Nephron (organoid): ENCODE data around the gene ZNF697.
"Not testable (repeated sequence)": the region's sequence is repeated elsewhere in the genome, so short reads cannot be mapped to it uniquely, and the experiment has no call there.

ENCODE experiments used
- H3K27ac Mint-ChIP-seq, 3 experiments: 2 replicates each; pipeline ENCODE4 v1.8.0; 2020; ENCODE audit warnings: mixed read lengths in 3 of 3, mild to moderate bottlenecking in 2 of 3, moderate library complexity in 1 of 3
- H3K27me3 Mint-ChIP-seq: 2 replicates; pipeline ENCODE4 v1.8.0; 2021; ENCODE audit warnings: low read depth, mild to moderate bottlenecking, moderate library complexity, mixed read lengths
- H3K36me3 Mint-ChIP-seq: 2 replicates; pipeline ENCODE4 v1.8.0; 2020; ENCODE audit warnings: low read depth, mixed read lengths
- H3K4me1 Mint-ChIP-seq: 2 replicates; pipeline ENCODE4 v1.8.0; 2020; ENCODE audit warnings: mixed read lengths
- H3K4me3 Mint-ChIP-seq, 3 experiments: 2 replicates each; pipeline ENCODE4 v1.8.0; 2020; ENCODE audit warnings: mild to moderate bottlenecking in 3 of 3, mixed read lengths in 3 of 3, moderate library complexity in 2 of 3
- H3K9me3 Mint-ChIP-seq: 2 replicates; pipeline ENCODE4 v1.8.0; 2020; ENCODE audit warnings: mixed read lengths
- TF ChIP-seq, protein P1 (sequence below), 3 experiments: fragments of 200-600 bp; sonication (generic); IDR thresholded peaks; one replicate each; pipeline ENCODE4 v1.5.0; 2021; ENCODE audit warnings: antibody characterized with exemption in 3 of 3; ENCODE audit not compliant: unreplicated experiment in 3 of 3

ZNF697 gene

DNA sequence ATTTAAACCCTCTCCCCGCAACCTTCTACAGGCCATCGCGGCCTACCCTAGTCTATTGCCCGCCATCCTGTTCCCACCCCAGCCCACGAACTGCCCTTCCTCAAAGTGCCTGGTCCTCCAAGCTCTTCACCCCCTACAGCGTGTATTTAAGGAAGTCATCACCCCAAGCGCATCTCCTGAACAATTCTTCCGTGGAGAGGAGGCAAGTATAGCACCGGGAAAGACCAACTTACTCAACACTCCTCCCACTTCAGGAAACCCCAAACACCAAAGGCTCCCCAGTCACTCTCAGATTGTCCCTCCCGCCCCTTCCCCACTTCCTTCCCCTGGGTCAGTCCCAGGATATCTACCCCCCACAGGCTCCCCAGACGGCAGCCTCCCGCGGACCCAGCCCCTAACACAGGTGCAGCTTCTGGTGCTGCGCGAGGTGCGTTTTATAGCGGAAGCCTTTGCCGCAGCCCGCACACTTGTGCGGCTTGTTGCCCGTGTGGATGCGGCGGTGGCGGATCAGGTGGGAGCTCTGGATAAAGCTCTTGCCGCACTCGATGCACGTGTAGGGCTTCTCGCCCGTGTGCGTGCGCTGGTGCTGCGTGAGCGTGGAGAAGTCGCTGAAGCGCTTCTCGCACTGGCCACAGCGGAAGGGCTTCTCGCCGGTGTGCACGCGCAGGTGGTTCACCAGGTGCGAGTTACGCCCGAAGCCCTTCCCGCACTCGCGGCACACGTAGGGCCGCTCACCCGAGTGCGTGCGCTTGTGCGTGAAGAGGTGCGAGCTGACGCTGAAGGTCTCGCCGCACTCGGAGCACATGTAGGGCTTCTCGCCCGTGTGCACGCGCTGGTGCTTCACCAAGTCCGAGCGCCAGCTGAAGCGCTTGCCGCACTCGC lies 25.5 kb downstream of the ZNF697 start:
- peak overlapping the region; percentile 14 to 72 (median 32) for H3K27ac Mint-ChIP-seq
- H3K9me3 Mint-ChIP-seq: no peaks in the 10 kb centered on the region
- peaks cover 65% of the 10 kb centered on the region for H3K4me1 Mint-ChIP-seq
- TF ChIP-seq, protein P1, sequence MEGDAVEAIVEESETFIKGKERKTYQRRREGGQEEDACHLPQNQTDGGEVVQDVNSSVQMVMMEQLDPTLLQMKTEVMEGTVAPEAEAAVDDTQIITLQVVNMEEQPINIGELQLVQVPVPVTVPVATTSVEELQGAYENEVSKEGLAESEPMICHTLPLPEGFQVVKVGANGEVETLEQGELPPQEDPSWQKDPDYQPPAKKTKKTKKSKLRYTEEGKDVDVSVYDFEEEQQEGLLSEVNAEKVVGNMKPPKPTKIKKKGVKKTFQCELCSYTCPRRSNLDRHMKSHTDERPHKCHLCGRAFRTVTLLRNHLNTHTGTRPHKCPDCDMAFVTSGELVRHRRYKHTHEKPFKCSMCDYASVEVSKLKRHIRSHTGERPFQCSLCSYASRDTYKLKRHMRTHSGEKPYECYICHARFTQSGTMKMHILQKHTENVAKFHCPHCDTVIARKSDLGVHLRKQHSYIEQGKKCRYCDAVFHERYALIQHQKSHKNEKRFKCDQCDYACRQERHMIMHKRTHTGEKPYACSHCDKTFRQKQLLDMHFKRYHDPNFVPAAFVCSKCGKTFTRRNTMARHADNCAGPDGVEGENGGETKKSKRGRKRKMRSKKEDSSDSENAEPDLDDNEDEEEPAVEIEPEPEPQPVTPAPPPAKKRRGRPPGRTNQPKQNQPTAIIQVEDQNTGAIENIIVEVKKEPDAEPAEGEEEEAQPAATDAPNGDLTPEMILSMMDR (IDR thresholded peaks at IDR 0.05; ENCODE audit: unreplicated experiment in 3 of 3): no peak
- H3K36me3 Mint-ChIP-seq: peaks cover 68% of the 10 kb centered on the region
- no peak overlapping the region for H3K4me3 Mint-ChIP-seq
- no peaks in the 10 kb centered on the region for H3K27me3 Mint-ChIP-seq

DNA sequence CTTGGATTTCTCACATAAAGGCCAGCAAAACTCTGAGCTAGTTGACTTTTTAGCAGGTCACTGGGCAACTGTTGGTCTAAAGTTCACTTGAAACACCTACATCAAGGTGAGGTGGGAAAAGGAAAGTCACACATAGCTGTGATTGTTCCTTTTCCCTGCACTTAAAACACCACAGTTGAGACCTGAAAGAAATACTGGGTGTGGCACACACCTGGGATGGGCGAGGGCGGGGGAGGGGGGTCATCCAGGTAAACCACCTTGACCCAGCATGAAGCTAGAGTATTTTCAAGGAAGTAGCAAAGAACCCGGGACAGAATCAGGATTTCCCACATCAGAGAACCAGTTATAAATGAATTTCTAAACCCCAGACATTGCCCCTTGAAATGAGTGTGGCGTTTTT lies 26.4 kb downstream of the ZNF697 start:
- H3K4me3 Mint-ChIP-seq: no peak overlapping the region
- H3K4me1 Mint-ChIP-seq: peaks cover 65% of the 10 kb centered on the region

DNA sequence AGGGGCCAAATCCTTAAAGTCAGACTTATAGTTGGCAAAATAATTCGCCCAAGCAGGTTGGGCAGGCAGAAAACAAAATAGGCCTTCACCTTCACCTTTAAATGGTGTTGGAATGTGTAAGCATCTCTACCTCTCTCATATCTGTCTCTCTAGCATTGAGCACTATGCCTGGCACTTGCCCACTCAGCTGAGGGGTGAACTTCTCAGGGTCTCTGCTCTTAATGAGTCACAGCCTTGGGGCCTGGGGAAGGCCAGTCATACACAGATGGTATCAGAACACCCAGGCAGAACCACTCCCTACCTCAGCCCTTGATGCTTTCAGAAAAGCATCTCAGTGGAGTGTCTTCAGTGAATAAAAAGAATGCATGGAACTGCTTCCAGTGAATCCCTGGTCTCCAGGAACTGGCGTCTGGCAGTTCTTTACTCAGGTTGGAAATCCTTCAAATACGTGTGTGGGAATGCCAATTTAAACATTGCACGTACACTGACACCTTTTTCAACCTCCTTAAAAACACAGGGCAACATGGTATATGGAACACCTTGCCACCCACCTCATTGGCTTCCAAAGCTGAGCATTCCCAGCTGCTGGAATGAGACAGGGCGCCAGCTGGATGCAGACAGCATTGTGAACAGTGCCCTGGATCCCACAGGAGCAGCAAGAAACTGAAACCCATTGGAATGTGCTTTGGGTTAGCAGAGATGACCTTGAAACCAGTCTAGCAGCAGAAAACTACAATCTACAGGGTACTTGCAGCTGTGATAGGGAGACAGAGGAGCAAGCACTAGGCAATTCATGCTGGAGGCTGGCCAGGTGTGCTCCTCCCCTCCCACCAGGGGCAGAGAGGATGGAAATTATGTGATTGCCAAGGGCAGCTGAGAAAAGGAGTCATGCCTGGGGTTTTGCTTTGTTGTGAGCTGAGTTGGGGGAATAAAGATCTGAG lies 30.0 kb downstream of the ZNF697 start:
- Mint-ChIP-seq H3K4me1 (peaks cover 55% of the 10 kb centered on the region), H3K9me3 (no peaks in the 10 kb centered on the region), H3K4me3 (peak overlapping the region in 1 of 3 experiments; percentile 39)

More for the DNA sequence above, 26.4 kb downstream of the ZNF697 start:
- H3K27ac Mint-ChIP-seq: peak overlapping the region; percentile 32 to 92 (median 56)
- H3K27me3 Mint-ChIP-seq: no peaks in the 10 kb centered on the region
- no peaks in the 10 kb centered on the region for H3K9me3 Mint-ChIP-seq
- peaks cover 68% of the 10 kb centered on the region for H3K36me3 Mint-ChIP-seq
- TF ChIP-seq, protein P1 (IDR thresholded peaks at IDR 0.05; ENCODE audit: unreplicated experiment in 3 of 3): no peak

DNA sequence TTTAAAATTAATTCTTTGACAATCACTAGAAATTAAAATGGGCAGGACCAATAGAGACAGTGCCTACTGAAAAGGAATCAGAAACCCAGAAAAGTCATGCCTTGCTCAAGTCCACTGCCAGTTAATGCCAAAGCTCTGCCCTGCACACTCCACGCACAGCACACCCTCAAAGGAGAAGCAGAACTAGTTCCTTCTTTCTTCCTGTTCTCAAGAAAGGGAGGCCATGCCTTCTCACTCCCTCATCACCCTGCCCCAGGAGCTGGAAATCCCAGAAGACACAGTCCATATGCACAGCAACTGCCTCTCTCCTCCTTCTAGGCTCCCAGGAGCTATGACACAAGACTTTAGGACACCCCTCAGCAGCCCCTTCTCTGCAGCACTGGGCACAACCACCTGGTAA lies 31.3 kb downstream of the ZNF697 start:
- Mint-ChIP-seq H3K4me1 (peaks cover 54% of the 10 kb centered on the region), H3K27ac (peak overlapping the region; percentile 38 to 92 (median 65)), H3K36me3 (peaks cover 31% of the 10 kb centered on the region)
- H3K4me3 Mint-ChIP-seq, H3K9me3 Mint-ChIP-seq, H3K27me3 Mint-ChIP-seq: not testable (repeated sequence)

More for the DNA sequence above, 30.0 kb downstream of the ZNF697 start:
- peaks cover 41% of the 10 kb centered on the region for H3K36me3 Mint-ChIP-seq
- TF ChIP-seq, protein P1 (IDR thresholded peaks at IDR 0.05; ENCODE audit: unreplicated experiment in 3 of 3): no peak
- H3K27me3 Mint-ChIP-seq: no peaks in the 10 kb centered on the region
- H3K27ac Mint-ChIP-seq: peak overlapping the region; percentile 65 to 92 (median 86)

DNA sequence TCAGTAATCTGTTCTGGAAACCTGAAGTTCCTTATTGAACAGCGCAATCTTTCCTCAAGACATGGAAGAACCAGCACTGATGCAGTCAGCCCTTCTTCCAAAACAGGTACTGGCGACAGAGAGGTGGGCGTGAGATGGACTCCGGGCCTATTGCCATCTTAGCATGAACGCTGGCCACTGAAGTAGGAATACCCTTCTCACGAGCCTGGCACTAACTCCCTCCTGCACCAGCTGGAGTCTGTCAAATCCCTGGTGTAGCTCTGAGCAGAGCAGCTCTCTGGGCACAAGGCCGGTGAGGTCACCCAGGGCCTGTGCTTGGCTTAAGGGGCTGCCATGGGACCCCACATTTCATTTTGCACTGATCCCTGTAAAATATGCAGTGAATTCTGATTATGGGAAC lies 33.0 kb downstream of the ZNF697 start:
- H3K27ac Mint-ChIP-seq, H3K9me3 Mint-ChIP-seq: not testable (repeated sequence)

DNA sequence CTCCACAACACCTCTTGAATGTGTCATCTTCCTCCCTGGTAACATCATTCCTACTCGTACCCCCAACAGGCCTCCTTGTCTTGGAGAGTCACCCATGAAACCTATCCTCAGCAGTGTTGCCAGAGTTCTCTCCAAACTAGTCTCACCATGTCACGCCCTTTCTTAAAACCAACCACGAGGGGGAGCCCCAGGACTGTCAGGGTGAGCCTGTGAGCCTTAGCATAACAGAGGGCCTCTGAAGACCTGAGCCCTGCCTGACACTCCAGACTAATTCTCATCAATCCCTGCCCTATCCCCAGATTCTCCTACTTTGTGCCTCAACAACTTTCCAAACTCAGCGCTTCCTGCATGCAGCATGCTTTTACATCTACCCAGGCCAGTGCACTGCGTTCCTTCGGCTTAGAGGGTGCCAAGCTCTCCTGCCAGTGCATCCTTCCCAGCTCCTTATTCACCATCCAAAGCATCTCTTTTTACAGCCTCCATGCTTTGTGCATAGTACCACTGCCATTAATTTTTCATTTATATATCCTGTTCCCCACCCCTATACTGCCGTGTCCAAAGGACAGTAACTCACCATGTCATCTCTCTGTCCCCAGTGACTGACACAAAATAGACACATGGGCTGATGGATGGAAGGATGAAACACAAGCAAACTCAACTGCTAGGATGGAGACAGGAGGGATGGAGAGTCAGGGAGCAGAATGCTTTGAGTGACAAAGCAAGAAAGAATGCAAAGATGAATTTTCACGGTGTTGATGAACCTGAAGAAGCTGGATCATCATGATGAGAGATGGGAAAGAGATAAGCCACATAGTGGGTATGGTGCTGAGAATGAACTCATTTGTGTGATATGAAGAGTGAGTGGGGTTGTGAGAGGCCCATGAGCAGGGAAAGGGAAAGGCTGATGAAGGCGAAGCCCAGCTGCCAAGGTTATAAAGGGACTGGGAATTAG lies 34.0 kb downstream of the ZNF697 start:
- no peak overlapping the region for H3K4me3 Mint-ChIP-seq
- H3K27ac Mint-ChIP-seq: no peak overlapping the region
- peaks cover 6% of the 10 kb centered on the region for H3K27me3 Mint-ChIP-seq

More for the DNA sequence above, 33.0 kb downstream of the ZNF697 start:
- H3K27me3 Mint-ChIP-seq, H3K4me3 Mint-ChIP-seq: not testable (repeated sequence)
- H3K4me1 Mint-ChIP-seq: peaks cover 44% of the 10 kb centered on the region
- peaks cover 17% of the 10 kb centered on the region for H3K36me3 Mint-ChIP-seq

More for the DNA sequence above, 34.0 kb downstream of the ZNF697 start:
- Mint-ChIP-seq H3K36me3 (peaks cover 7% of the 10 kb centered on the region), H3K4me1 (peaks cover 33% of the 10 kb centered on the region), H3K9me3 (no peaks in the 10 kb centered on the region)
- TF ChIP-seq, protein P1 (IDR thresholded peaks at IDR 0.05; ENCODE audit: unreplicated experiment in 3 of 3): peak; percentile 73 to 79 (median 78)
